ENCODE results near the gene RBP5.

DNA sequence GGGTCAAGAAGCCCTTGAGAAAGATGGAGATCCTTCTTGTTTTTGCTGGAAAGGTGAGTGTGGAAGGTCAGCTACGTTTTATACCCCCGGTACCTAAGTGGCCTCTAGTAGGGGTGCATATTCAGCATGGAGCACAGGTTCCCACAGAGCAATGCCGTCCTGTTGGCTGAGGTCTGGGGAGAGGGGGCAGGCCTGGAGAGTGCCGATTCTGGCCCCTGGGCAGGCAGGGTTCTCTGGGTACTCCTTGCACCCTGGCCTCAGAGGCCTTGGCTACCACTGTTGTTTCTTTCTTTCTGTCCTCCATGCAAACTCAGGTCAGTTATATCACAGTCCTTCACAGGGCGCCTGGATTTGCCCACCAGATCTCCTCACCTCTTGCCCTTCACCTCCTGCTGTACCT lies 8.5 kb downstream of the RBP5 start:
- no peak for TF ChIP-seq CTCF (conservative IDR thresholded peaks at IDR 0.05; ENCODE audit: low read depth, low read length)
- no peak for TF ChIP-seq EZH2 (IDR thresholded peaks at IDR 0.05; ENCODE audit: low read length, unreplicated experiment)
- no peak for TF ChIP-seq EZH2phosphoT487 (IDR thresholded peaks at IDR 0.05; ENCODE audit: borderline replicate concordance, low read length)
